Measurements from ENCODE around the gene SRRM3.
"Not testable (repeated sequence)": the region's sequence is repeated elsewhere in the genome, so short reads cannot be mapped to it uniquely, and the experiment has no call there.

The SRRM3 gene

GRCh38 chr7:76191783-76192240 is 9.9 kb upstream of the SRRM3 start:
- FAIRE-seq, result no peak

GRCh38 chr7:76193466-76193865 is 8.2 kb upstream of the SRRM3 start:
- no peak for FAIRE-seq

GRCh38 chr7:76193883-76194282 is 7.8 kb upstream of the SRRM3 start:
- FAIRE-seq, result no peak

GRCh38 chr7:76196786-76197185 is 4.9 kb upstream of the SRRM3 start:
- FAIRE-seq, result no peak

GRCh38 chr7:76198202-76198601 is 3.5 kb upstream of the SRRM3 start:
- no peak for FAIRE-seq

- FAIRE-seq, result no peak
These were observed 952 bp downstream of the SRRM3 start for GRCh38 chr7:76202666-76203030.

GRCh38 chr7:76204147-76204546 is 2.5 kb downstream of the SRRM3 start:
- FAIRE-seq, result no peak

- no peak for FAIRE-seq
These were observed 4.9 kb downstream of the SRRM3 start for GRCh38 chr7:76206633-76207032.

GRCh38 chr7:76209310-76209709 is 7.6 kb downstream of the SRRM3 start:
- no peak for FAIRE-seq

- no peak for FAIRE-seq
These were observed 9.5 kb downstream of the SRRM3 start for GRCh38 chr7:76211216-76211615.

- FAIRE-seq, result not testable (repeated sequence)
These were observed 13.7 kb downstream of the SRRM3 start for GRCh38 chr7:76215349-76215748.

- FAIRE-seq, result no peak
These were observed 14.8 kb downstream of the SRRM3 start for GRCh38 chr7:76216381-76217082.

GRCh38 chr7:76217942-76218566 is 16.4 kb downstream of the SRRM3 start:
- no peak for FAIRE-seq

GRCh38 chr7:76220185-76221057 is 18.7 kb downstream of the SRRM3 start:
- FAIRE-seq, result no peak

- no peak for FAIRE-seq
These were observed 20.6 kb downstream of the SRRM3 start for GRCh38 chr7:76222333-76222732.

GRCh38 chr7:76222839-76223238 is 21.1 kb downstream of the SRRM3 start:
- no peak for FAIRE-seq

- FAIRE-seq, result no peak
These were observed 21.7 kb downstream of the SRRM3 start for GRCh38 chr7:76223286-76223972.

- FAIRE-seq, result no peak
These were observed 23.0 kb downstream of the SRRM3 start for GRCh38 chr7:76224695-76225094.

GRCh38 chr7:76225379-76225778 is 23.7 kb downstream of the SRRM3 start:
- no peak for FAIRE-seq

- FAIRE-seq, result no peak
These were observed 24.3 kb downstream of the SRRM3 start for GRCh38 chr7:76225951-76226350.

- FAIRE-seq, result not testable (repeated sequence)
These were observed 25.3 kb downstream of the SRRM3 start for GRCh38 chr7:76226878-76227423.

GRCh38 chr7:76230214-76230613 is 28.5 kb downstream of the SRRM3 start:
- FAIRE-seq, result no peak

- FAIRE-seq, result no peak
These were observed 29.4 kb downstream of the SRRM3 start for GRCh38 chr7:76231071-76231470.

Measured in endometrium (tissue), 2 donors.